H1 (cell line): ENCODE measurements around the gene UQCC5. TPM values are rescaled to one million over a fixed set of nuclear protein-coding genes. Genes with fewer than 3 reads are reported as not detected.
A peak's percentile ranks its signal among the peaks of the same experiment; 100 is the strongest.

Source experiments
- CTCF ChIA-PET: fragments of 300-600 bp; sonication (Branson Sonifier 250); formaldehyde crosslinking; loops from one replicate; lab custom pipeline; 2021; ENCODE audit not compliant: partially characterized antibody; lab: Charles Lee
- POLR2A ChIA-PET: fragments of 300-600 bp; sonication (Branson Sonifier 250); formaldehyde crosslinking; loops from one replicate; lab custom pipeline; 2021; ENCODE audit warnings: inconsistent platforms; ENCODE audit not compliant: partially characterized antibody; lab: Charles Lee
- DNase-seq, 2 experiments: peaks; one replicate each; pipeline versions ENCODE4 v3.0.0 to v3.0.0-alpha.2; 2010 to 2022; ENCODE audit warnings: low spot score in 2 of 2, low read depth in 1 of 2, mixed read lengths in 1 of 2
- FAIRE-seq: peaks from 2 replicates; lab custom pipeline; 2011; peaks lifted over from hg19 to GRCh38; lab: Jason Lieb, UNC
- H2AFZ ChIP-seq: 2 replicates; pipeline ENCODE4 v1.8.1; 2012; ENCODE audit warnings: low read length, inconsistent platforms
- H2AK5ac ChIP-seq: 2 replicates; pipeline ENCODE4 v1.6.1; 2013; ENCODE audit warnings: low read depth, low read length
- H2BK120ac ChIP-seq: replicated peaks from 2 replicates; pipeline ENCODE3; 2013; ENCODE audit warnings: low read depth, low read length, inconsistent platforms
- H2BK12ac ChIP-seq: 2 replicates; pipeline ENCODE4 v1.6.1; 2013; ENCODE audit warnings: low read depth, low read length
- H2BK15ac ChIP-seq: 2 replicates; pipeline ENCODE4 v1.6.1; 2013; ENCODE audit warnings: low read length
- H2BK20ac ChIP-seq: 2 replicates; pipeline ENCODE4 v1.6.1; 2013; ENCODE audit warnings: low read length
- H2BK5ac ChIP-seq: 2 replicates; pipeline ENCODE4 v1.6.1; 2013; ENCODE audit warnings: low read depth, low read length
- H3K14ac ChIP-seq: 2 replicates; pipeline ENCODE4 v1.6.1; 2013; ENCODE audit warnings: inconsistent platforms; ENCODE audit not compliant: insufficient read length
- H3K18ac ChIP-seq: 2 replicates; pipeline ENCODE4 v1.6.1; 2013; ENCODE audit warnings: low read length; ENCODE audit errors: extremely low read depth
- H3K23ac ChIP-seq: 2 replicates; pipeline ENCODE4 v1.6.1; 2013; ENCODE audit warnings: inconsistent platforms; ENCODE audit not compliant: insufficient read length
- H3K23me2 ChIP-seq: 2 replicates; pipeline ENCODE4 v1.6.1; 2013; ENCODE audit warnings: low read depth, low read length
- H3K27ac ChIP-seq: 2 replicates; pipeline ENCODE4 v1.6.1; 2011; ENCODE audit warnings: low read depth, low read length, inconsistent platforms
- H3K27me3 ChIP-seq, 4 experiments: replicated peaks in 1 of 4; 1 replicate in 1 of 4; 2 replicates in 3 of 4; pipeline versions ENCODE4 v1.6.1 to v1.8.1; 2011 to 2013; ENCODE audit warnings: low read length in 3 of 4, mild to moderate bottlenecking in 3 of 4, inconsistent platforms in 2 of 4, mixed read lengths in 2 of 4, moderate library complexity in 1 of 4; ENCODE audit not compliant: control insufficient read depth in 3 of 4, insufficient read depth in 3 of 4; ENCODE audit errors: extremely low read depth in 1 of 4
- H3K36me3 ChIP-seq, 4 experiments: 2 replicates each; pipeline versions ENCODE4 v1.6.1 to v1.8.1; 2011 to 2013; ENCODE audit warnings: mild to moderate bottlenecking in 4 of 4, low read length in 3 of 4, moderate library complexity in 2 of 4, control low read depth in 1 of 4, inconsistent platforms in 1 of 4; ENCODE audit not compliant: insufficient read depth in 4 of 4, control insufficient read depth in 2 of 4
- H3K4ac ChIP-seq: replicated peaks from 2 replicates; pipeline ENCODE3; 2013; ENCODE audit warnings: low read length, low read depth, mixed read lengths, inconsistent platforms; ENCODE audit not compliant: insufficient read length
- H3K4me1 ChIP-seq, 4 experiments: replicated peaks in 1 of 4; 1 replicate in 1 of 4; 2 replicates in 3 of 4; pipeline versions ENCODE4 v1.6.1 to v1.8.1; 2011 to 2013; ENCODE audit warnings: low read length in 3 of 4, inconsistent platforms in 2 of 4, mixed read lengths in 1 of 4; ENCODE audit not compliant: insufficient read depth in 4 of 4, control insufficient read depth in 3 of 4
- H3K4me2 ChIP-seq, 2 experiments: 2 replicates each; pipeline versions ENCODE4 v1.6.1 to v1.8.1; 2011 to 2013; ENCODE audit warnings: low read depth in 2 of 2, low read length in 2 of 2, control low read depth in 1 of 2, inconsistent platforms in 1 of 2, mild to moderate bottlenecking in 1 of 2; ENCODE audit not compliant: insufficient read depth in 1 of 2
- H3K4me3 ChIP-seq, 4 experiments: fragments of 200-600, 300-600 bp in 1 of 4; sonication (generic), shearing (Covaris generic), sonication (Bioruptor Twin) in 1 of 4; 2 replicates each; pipeline versions ENCODE4 v1.5.1 to v1.8.1; 2011 to 2016; ENCODE audit warnings: low read length in 4 of 4, low read depth in 3 of 4, control low read depth in 2 of 4, inconsistent platforms in 2 of 4, mild to moderate bottlenecking in 2 of 4, mixed read lengths in 1 of 4, moderate library complexity in 1 of 4; ENCODE audit not compliant: insufficient read depth in 2 of 4; ENCODE audit errors: extremely low read depth in 1 of 4
- H3K56ac ChIP-seq: replicated peaks from 2 replicates; pipeline ENCODE3; 2013; ENCODE audit warnings: low read depth, mild to moderate bottlenecking, mixed read lengths, low read length, inconsistent platforms; ENCODE audit not compliant: insufficient read length
- H3K79me1 ChIP-seq: 2 replicates; pipeline ENCODE4 v1.6.1; 2013; ENCODE audit warnings: low read depth, low read length, control low read depth
- H3K79me2 ChIP-seq, 2 experiments: 2 replicates each; pipeline versions ENCODE4 v1.6.1 to v1.8.1; 2012 to 2013; ENCODE audit warnings: low read length in 2 of 2, mild to moderate bottlenecking in 2 of 2, inconsistent platforms in 1 of 2; ENCODE audit not compliant: insufficient read depth in 2 of 2, control insufficient read depth in 1 of 2
- H3K9ac ChIP-seq, 4 experiments: replicated peaks in 1 of 4; 1 replicate in 1 of 4; 2 replicates in 3 of 4; pipeline versions ENCODE4 v1.6.1 to v1.8.1; 2011 to 2013; ENCODE audit warnings: low read depth in 3 of 4, low read length in 3 of 4, control low read depth in 2 of 4, mild to moderate bottlenecking in 2 of 4, moderate library complexity in 2 of 4, inconsistent platforms in 1 of 4; ENCODE audit errors: extremely low read depth in 1 of 4
- H3K9me3 ChIP-seq, 2 experiments: 2 replicates each; pipeline versions ENCODE4 v1.6.1 to v1.8.1; 2012 to 2013; ENCODE audit warnings: mild to moderate bottlenecking in 2 of 2, moderate library complexity in 2 of 2, control low read depth in 1 of 2, inconsistent platforms in 1 of 2, low read depth in 1 of 2, low read length in 1 of 2, mixed read lengths in 1 of 2; ENCODE audit not compliant: insufficient read depth in 2 of 2
- H4K20me1 ChIP-seq, 2 experiments: replicated peaks in 1 of 2; 2 replicates each; pipeline versions ENCODE3 to v1.8.1; 2011 to 2013; ENCODE audit warnings: inconsistent platforms in 2 of 2, low read length in 2 of 2, mild to moderate bottlenecking in 1 of 2; ENCODE audit not compliant: insufficient read depth in 2 of 2, control insufficient read depth in 1 of 2
- H4K5ac ChIP-seq: 2 replicates; pipeline ENCODE4 v1.6.1; 2013; ENCODE audit warnings: low read length, low read depth, mixed read lengths, inconsistent platforms; ENCODE audit not compliant: insufficient read length
- H4K8ac ChIP-seq: 2 replicates; pipeline ENCODE4 v1.8.0; 2013; ENCODE audit warnings: mild to moderate bottlenecking, moderate library complexity, low read length, inconsistent platforms; ENCODE audit not compliant: insufficient read depth; ENCODE audit errors: extremely low read depth
- H4K91ac ChIP-seq: replicated peaks from 2 replicates; pipeline ENCODE3; 2013; ENCODE audit warnings: low read length, mixed read lengths, inconsistent platforms; ENCODE audit not compliant: insufficient read length
- BACH1 ChIP-seq: IDR thresholded peaks from 2 replicates; pipeline ENCODE4 v1.6.1; 2012; ENCODE audit warnings: low read length, improper control_type of control experiment
- CBX5 ChIP-seq: fragments of 300-800, 300-1000 bp; sonication (generic); IDR thresholded peaks from 2 replicates; pipeline ENCODE4 v1.7.1; 2016; ENCODE audit warnings: antibody characterized with exemption, low read length, low read depth
- CHD1 ChIP-seq: IDR thresholded peaks from 2 replicates; pipeline ENCODE4 v1.6.1; 2012; ENCODE audit warnings: low read depth, low read length, improper control_type of control experiment
- GABPA ChIP-seq: IDR thresholded peaks from 2 replicates; pipeline ENCODE4 v1.6.1; 2011; ENCODE audit warnings: mild to moderate bottlenecking, low read length, moderate library complexity, borderline replicate concordance; ENCODE audit not compliant: insufficient read depth
- JUN ChIP-seq: IDR thresholded peaks from 2 replicates; pipeline ENCODE4 v1.6.1; 2011; ENCODE audit warnings: low read depth, mild to moderate bottlenecking, improper control_type of control experiment, low read length
- KDM4A ChIP-seq: IDR thresholded peaks from one replicate; pipeline ENCODE4 v1.7.1; 2012; ENCODE audit warnings: low read depth, mild to moderate bottlenecking, moderate library complexity, low read length, inconsistent platforms; ENCODE audit not compliant: severe bottlenecking
- SIRT6 ChIP-seq: IDR thresholded peaks from one replicate; pipeline ENCODE4 v1.7.1; 2012; ENCODE audit warnings: low read length, inconsistent platforms
- SUZ12 ChIP-seq: fragments of 200-600 bp; sonication (generic); IDR thresholded peaks from 2 replicates; pipeline ENCODE4 v1.6.1; 2012; ENCODE audit warnings: mild to moderate bottlenecking, inconsistent platforms, low read length, moderate library complexity, mixed read lengths
- WGBS, 2 experiments: shearing (Covaris generic) in 1 of 2; methylation state at CpG; one replicate each; pipeline versions ENCODE4 v1.1.6 to v1.1.7; 2013 to 2015; ENCODE audit warnings: low lambda C conversion rate in 2 of 2, mixed read lengths in 2 of 2, inconsistent platforms in 1 of 2, low coverage in 1 of 2, missing lambda C conversion rate in 1 of 2; ENCODE audit not compliant: insufficient replicate concordance in 2 of 2, insufficient coverage in 1 of 2, insufficient read length in 1 of 2; ENCODE audit errors: extremely low coverage in 1 of 2, missing lambda C conversion rate in 1 of 2; 5-methylcytosine and 5-hydroxymethylcytosine counted together
- long read RNA-seq, 2 experiments: library from RNA in 1 of 2; library from capped mRNA in 1 of 2; stranded (forward); transcript quantifications; one replicate each; pipeline ENCODE4 v2.0.0, GENCODE V29; 2021; ENCODE audit warnings: inconsistent platforms in 1 of 2
- polyA minus RNA-seq, 3 experiments: library from RNA; depleted of rRNA, polyadenylated mRNA; stranded (reverse); fragments of >200 nt; gene quantifications; 1 replicate in 2 of 3; 2 replicates in 1 of 3; pipeline ENCODE4 v1.2.3, GENCODE V29; 2011
- polyA plus RNA-seq, 7 experiments: library from polyadenylated mRNA; depleted of rRNA in 3 of 7; stranded (reverse) in 5 of 7; unstranded in 2 of 7; fragments of >200 nt in 5 of 7; fragments of 200-250 nt in 2 of 7; gene quantifications; 1 replicate in 5 of 7; 2 replicates in 1 of 7; 4 replicates in 1 of 7; pipeline versions ENCODE4 v1.2.1 to v1.2.3, GENCODE V29; 2011 to 2013; ENCODE audit warnings: missing spikeins in 2 of 7, mixed read lengths in 2 of 7
- total RNA-seq: library from RNA; stranded (reverse); fragmentation: NEBNext Ultra II Directional; extraction: Animal tissue kit (Norgen Biotek cat#: 25700); gene quantifications from 2 replicates; pipeline ENCODE4 v1.2.1, GENCODE V29; 2021

UQCC5 gene, protein sequence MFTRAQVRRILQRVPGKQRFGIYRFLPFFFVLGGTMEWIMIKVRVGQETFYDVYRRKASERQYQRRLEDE
- 37.7 and 39.3 TPM in 2 replicates for total RNA-seq
- 35.0 and 45.0 TPM in 2 replicates for polyA plus RNA-seq (2011; rRNA removed)
- polyA plus RNA-seq (2011; cell fraction: cytosol; rRNA removed) = 55.7 TPM
- polyA plus RNA-seq (2011; cell fraction: nucleus; rRNA removed) = 59.8 TPM
- 33.1 to 135 TPM (median 91.0 TPM) in 4 replicates for polyA plus RNA-seq (2012, experiment 1 of 2)
- polyA plus RNA-seq (2012, experiment 2 of 2) = 63.3 TPM
- 68.6 TPM for polyA plus RNA-seq (2013, experiment 1 of 2)
- 73.4 TPM for polyA plus RNA-seq (2013, experiment 2 of 2)
- 4.8 and 5.1 TPM in 2 replicates for polyA minus RNA-seq (2011; rRNA and poly(A)+ RNA removed)
- polyA minus RNA-seq (2011; cell fraction: cytosol; rRNA and poly(A)+ RNA removed) = 14.8 TPM
- polyA minus RNA-seq (2011; cell fraction: nucleus; rRNA and poly(A)+ RNA removed) = 25.4 TPM
- long read RNA-seq, experiment 1, transcript SMIM4-201 (2 exons, 274 nt) = minor isoform, 9 of 27 reads
- long read RNA-seq, experiment 1, transcript SMIM4-203 (2 exons, 1,770 nt) = major isoform, 17 of 27 reads
- long read RNA-seq, experiment 1, partial matches to known transcripts = 0 of 27 reads
- long read RNA-seq, experiment 1, other reads (novel, unspliced or antisense) = 0 of 27 reads
- long read RNA-seq, experiment 2, partial matches to known transcripts = 0 of 1 reads
- long read RNA-seq, experiment 2, other reads (novel, unspliced or antisense) = 0 of 1 reads

GRCh38 chr3:52536369-52537164 lies at the start of gene UQCC5:
UQCC5 (plus strand) TSS chr3:52536605; CDS start chr3:52536756, 151 bp downstream.
- Histone ChIP-seq H3K23me2 (peaks cover 26% of the 10 kb centered on the region), H3K27ac (peak within 1 kb of the TSS; percentile 77), H4K20me1 (peaks cover 12 to 23% of the 10 kb centered on the region in 2 experiments), H3K23ac (no peak within 1 kb of the TSS), H3K36me3 (peaks cover 0 to 10% (median under 1%) of the 10 kb centered on the region in 4 experiments; a peak in 2 of 8 replicates), H3K27me3 (no peaks in the 10 kb centered on the region), H2BK5ac (peak within 1 kb of the TSS; percentile 50), H3K4me2 (peak within 1 kb of the TSS; percentile 89 to 90), H3K4me1 (peaks cover 7 to 33% (median 19%) of the 10 kb centered on the region in 4 experiments), H3K4me3 (peak within 1 kb of the TSS; percentile 81 to 91 (median 88)), H2BK12ac (no peak within 1 kb of the TSS), H3K14ac (no peak within 1 kb of the TSS), H4K91ac (peak within 1 kb of the TSS; percentile 95), H2AFZ (peak within 1 kb of the TSS; percentile 13; the same call in 1 of the 2 replicates), H3K4ac (peak within 1 kb of the TSS; percentile 65), H3K18ac (peak within 1 kb of the TSS; percentile 33), H3K56ac (peak within 1 kb of the TSS; percentile 83), H2BK15ac (no peak within 1 kb of the TSS; the same call in 1 of the 2 replicates), H2BK20ac (no peak within 1 kb of the TSS), H4K5ac (peak within 1 kb of the TSS; percentile 57), H3K79me2 (peaks cover 12 to 44% of the 10 kb centered on the region in 2 experiments), H2AK5ac (0 out of 2 replicates have a peak within 1 kb of the TSS, but pooled peaks have one; percentile 49), H3K79me1 (peaks cover 19% of the 10 kb centered on the region), H3K9me3 (no peaks in the 10 kb centered on the region), H4K8ac (peak within 1 kb of the TSS; percentile 86), H2BK120ac (no peak within 1 kb of the TSS), H3K9ac (peak within 1 kb of the TSS; percentile 75 to 86 (median 83))
- ChIA-PET CTCF (interaction anchor here (0.8 to 1.0 kb wide), 4 partner anchors 8 to 64 kb away, joined by 3 to 5 read pairs (median 4); no protein-coding TSS in a partner anchor), POLR2A (interaction anchor here (0.6 to 2.6 kb wide), 18 partner anchors 9 to 112 kb away, joined by 3 to 16 read pairs (median 4); partner anchors contain the start of gene TNNC1)
- DNase-seq (peak; percentile 94 to 96), FAIRE-seq (no peak)
- 3% methylated on average over 57 of the region's 65 CpGs; no CpG with 5 or more reads in 1 of the 2 experiments for WGBS, 2 experiments
- TF ChIP-seq GABPA (no peak; the same call in 1 of the 2 replicates), CHD1 (no peak), SUZ12 (no peak), CBX5 (no peak), JUN (no peak), BACH1 (peak; percentile 13; the same call in 1 of the 2 replicates), KDM4A (peak; percentile 54), SIRT6 (no peak)
